CD4-positive, alpha-beta T cell treated with Interleukin-2 at 100 ng/mL for 4 hours (primary cell): Measurements from ENCODE around the gene TOX2.
A peak's percentile ranks its signal among the peaks of the same experiment; 100 is the strongest.

Source experiments
- DNase-seq: peaks from one replicate; pipeline ENCODE4 v3.0.0-alpha.2; 2020; ENCODE audit warnings: low spot score

Gene TOX2

DNA sequence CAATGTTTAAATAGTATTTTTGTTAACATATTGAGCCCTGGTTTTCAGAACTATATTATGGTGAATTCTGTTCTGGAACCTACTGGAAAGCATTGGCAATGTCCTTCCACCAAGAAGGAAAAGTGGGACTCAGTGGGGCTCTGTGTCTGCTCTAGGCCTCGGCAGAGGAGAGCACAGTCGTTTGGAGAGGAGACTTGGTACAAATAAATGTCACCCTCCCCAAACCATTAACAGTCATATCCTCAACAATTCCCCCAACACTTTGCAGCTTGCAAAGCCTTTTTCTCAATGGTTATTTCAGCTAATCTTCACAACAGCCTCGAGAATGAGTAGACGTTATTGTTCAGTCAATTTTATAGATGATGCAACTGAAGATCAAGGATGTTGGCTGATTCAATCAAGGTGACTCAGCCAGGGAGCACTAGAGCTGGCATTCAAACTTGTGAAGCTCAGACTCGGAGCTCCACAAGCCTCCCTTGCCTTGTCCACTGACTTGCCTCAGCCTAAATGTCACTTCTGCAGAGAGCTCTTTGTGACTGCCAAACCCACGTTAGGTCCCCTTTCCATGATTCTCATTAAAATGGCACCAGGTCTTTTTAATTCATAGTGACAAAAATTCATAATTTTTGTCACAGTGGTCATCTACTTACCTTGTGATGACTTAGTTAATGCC, 60.6 kb downstream of the TOX2 start:
- no peak for DNase-seq

- DNase-seq: no peak
These were observed 61.9 kb downstream of the TOX2 start for GRCh38 chr20:43976547-43976946.

GRCh38 chr20:43977252-43977651, 62.6 kb downstream of the TOX2 start:
- no peak for DNase-seq

DNA sequence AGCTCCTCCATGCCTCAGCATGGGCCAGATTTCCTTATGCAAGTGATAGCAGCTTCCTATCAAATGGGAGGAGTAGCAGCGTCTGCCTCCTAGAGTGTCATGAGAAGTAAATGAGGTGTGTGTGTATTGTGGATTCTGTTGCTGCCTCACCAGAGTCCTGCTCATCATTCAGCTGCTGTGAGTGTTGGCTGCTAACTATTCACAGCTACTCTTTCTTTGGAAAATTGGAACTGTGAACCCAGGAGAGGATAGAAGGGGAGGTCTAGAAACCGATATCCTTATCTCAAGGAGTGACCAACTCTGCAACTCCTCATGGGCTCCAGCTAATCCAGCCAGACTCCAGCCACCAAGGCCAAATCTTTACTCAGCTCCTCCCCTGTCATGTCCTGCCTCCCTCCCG, 63.3 kb downstream of the TOX2 start:
- no peak for DNase-seq

DNA sequence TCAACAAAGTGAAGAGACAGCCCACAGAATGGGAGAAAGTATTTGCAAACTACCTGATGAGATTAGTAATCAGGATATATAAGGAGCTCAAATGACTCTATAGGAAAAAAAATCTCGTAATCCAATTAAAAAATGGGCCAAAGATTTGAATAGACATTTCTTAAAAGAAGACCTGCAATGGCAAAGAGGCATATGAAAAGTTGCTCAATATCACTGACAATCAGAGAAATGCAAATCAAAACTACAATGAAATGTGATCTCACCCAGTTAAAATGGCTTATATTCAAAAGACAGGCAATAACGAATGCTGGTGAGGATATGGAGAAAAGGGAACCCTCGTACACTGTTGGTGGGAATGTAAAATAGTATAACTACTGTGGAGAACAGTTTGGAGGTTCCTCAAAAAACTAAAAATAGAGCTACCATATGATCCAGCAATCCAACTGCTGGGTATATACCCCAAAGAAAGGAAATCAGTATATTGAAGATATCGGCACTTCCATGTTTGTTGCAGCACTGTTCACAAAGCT, 65.0 kb downstream of the TOX2 start:
- no peak for DNase-seq

DNA sequence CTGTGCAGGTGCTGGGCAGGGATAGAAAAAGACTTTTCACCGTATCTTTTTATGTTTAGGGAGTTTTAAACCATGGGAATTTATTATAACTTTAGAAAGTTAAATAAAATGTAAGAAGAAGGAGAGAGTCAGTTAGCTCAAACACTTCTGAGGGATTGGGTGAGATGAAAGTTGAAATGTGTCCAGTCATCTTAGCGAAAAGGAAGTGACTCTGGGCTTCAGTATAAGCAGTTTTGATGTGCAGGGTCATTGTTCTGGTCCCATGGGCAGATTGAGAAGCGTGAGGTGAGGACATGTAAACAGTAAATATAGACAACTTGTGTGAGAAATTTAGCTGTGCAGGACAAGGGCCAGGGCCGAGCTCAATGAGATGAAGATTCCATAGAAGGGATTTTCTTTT, 66.9 kb downstream of the TOX2 start:
- no peak for DNase-seq

- DNase-seq: no peak
These were observed 67.4 kb downstream of the TOX2 start for GRCh38 chr20:43982016-43982415.

DNA sequence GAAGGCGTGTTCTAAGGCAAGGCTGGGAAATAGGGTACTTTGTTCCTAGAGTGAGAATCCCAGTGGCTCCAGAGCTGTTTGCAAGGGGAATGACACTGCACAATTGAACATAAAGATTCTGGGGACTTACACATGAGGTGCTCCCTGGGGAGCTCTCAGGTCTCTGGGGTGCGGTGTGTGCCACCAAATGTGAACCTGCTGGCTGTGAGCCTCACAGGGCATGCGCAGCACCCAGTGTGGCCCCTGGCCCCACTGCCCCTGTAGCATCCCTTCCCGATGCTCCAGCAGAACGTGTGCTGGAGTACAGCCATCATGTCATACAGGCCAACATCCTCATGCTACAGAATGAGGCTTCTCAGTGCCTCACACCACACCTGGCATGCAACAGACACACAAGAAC, 68.2 kb downstream of the TOX2 start:
- no peak for DNase-seq

GRCh38 chr20:43983359-43983758, 68.7 kb downstream of the TOX2 start:
- DNase-seq: peak; percentile 25

DNA sequence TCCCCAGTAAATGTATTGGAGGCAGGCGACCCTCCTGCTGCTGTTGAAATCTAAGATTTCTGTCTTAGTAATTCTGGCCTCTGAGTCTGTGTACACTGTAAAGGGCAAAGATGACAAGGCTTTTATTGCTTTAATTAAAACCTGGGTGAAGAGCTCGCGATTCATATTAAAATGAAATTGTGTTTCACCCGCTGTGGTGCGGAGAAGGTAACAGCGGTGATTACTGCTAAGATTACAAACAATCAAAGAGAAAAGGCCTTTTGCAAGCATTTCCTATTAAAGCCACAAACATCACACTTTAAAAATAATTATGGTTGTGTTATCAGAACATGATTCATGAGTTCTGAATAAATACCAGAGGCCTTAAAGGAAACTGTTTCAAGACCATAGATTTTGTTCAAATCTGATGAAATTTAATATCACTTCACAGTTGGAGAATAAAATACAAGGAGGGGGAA, 69.3 kb downstream of the TOX2 start:
- peak; percentile 25 for DNase-seq

DNA sequence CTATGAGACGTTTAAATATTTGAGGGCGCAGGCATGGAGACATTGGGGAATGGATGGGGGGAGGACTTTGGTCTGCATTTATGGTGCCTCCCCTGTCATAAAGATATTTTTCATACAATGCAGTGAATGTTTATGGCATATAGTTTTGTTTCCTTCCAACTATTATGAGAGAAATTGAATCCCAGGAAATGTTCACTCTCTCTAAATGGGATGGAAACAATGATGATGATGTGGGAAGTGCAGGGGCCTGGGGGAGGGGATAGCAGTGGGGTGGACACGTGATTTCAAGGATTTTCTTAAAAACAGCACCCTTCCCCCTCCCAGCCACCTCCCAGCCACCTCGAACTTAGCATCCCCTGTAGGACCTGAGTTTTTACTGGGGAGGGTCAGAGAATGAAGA, 69.9 kb downstream of the TOX2 start:
- DNase-seq: no peak

DNA sequence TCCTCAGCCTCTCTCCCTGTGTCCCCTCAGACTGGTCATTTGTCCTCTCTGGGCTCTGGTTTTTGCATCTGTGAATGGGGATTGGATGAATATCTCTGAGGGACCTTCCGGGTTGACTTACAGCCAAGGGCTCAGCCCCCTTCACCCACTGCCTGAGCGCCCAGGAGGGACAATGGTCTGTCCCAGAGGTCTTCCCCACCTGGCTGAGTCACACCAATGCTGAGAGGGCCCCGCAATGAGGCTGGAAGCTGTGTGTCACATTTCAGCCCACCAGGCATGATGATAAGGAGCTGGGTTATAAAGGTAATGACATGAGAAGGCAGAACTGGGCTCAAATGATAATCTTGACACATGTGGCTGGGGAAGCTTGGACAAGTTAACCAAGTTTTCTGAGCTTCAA, 70.5 kb downstream of the TOX2 start:
- DNase-seq: no peak

- DNase-seq: no peak
These were observed 71.1 kb downstream of the TOX2 start for GRCh38 chr20:43985608-43986316.

DNA sequence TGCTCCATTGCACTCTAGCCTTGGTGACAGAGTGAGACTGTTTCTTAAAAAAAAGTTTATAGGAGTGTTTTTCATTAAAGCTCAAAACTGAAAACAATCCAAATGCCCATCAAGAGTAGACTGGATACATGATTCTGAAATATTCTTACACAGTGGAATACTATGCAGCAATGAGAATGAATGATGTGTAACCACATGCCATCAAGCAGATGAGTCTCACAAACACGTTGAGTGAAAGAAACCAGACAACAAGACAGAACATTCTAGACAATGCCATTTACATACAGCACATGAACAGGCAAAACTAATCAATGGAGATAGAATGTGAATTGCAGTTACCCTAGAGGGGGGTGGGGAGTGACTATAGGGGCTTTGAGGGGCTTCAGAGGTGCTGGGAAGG, 72.4 kb downstream of the TOX2 start:
- DNase-seq: no peak

GRCh38 chr20:43987531-43987930, 72.9 kb downstream of the TOX2 start:
- no peak for DNase-seq

DNA sequence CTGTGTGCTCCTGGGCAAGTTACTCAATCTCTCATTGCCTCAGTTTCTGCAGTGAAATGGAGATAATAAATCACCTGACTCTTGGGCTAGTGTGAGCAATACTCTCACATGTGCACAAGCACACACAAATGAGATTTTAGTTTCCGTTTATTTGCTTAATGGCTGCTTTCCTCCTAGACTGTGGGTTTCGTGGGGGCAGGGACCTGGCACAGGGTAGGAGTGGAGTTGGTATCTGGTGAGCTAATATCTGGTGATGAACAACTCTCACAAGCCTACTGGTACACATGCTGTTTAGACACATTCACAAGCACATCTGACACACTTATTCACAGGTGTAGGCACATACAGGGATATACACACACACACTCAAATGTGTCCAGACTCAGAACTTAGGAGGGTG, 73.8 kb downstream of the TOX2 start:
- no peak for DNase-seq

DNA sequence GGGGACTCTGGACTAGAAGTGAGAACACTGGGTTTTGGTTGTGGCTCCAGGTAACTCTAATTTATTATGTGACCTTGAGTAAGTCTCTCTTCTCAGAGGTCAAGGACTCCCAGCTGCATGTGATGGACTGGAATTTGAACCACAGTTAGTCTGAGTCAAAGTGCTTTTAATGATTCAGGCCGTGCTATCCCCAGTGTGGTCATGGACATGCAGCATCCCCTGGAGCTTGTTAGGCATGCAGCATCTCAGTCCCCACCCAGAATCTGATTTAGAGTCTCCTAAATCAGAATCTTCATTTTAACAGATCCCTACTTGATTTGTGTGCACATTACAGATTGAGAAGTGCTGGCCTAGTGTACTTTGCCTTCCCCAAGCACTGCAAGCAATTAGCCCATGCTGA, 74.2 kb downstream of the TOX2 start:
- no peak for DNase-seq

DNA sequence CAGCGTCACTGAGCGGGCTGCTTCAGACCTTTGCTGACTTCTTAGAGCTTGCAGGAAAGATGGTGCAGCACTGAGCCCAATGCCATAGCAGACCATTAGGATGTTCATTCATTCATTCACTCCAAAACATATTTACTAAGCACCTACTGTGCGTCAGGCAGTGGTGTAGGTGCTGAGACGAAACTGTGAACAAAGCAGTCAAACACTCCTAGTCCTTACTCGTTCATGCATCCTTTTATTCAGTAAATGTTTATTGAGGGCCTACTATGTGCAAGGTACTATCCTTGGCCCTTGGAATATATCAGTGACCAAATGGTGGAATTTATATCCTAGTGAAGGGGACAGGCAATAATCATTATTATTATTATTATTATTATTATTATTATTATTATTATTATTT, 76.6 kb downstream of the TOX2 start:
- no peak for DNase-seq

DNA sequence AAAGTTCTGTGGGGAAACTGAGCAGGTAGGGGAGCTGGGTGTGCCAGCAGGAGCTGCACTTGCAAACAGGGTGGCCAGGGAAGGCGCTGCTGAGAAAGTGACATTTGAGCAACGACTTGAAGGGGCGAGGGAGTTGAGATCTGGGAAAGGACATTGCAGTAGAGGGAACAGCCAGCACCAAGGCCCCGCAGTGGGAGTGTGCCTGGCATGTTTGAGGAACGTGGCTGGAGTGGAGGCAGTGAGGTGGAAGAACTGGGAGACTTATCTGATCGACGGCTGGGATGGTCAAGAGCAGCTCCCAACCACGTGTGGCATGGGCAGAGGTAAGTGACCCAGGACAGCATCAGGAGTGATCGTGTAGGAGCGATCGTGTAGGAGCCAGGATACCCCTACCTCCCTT, 77.3 kb downstream of the TOX2 start:
- no peak for DNase-seq

DNA sequence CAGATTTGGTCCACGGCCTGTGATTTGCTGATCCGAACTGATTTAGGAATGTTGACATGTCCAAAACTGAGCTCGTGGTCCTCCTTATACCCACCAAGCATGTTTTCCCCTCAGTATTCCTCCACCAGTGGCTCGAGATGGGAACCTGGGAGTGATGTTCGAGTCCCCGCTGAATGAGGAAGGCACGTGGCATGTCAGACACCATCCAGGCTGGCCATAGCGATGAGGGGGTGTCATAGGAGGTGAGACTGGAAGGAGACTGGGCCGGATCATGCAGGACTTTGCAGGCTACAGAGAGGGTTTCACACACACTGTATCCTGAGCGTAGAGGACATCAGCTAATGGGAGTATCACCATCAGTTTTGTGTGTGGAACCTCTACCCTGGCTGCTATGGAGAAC, 78.2 kb downstream of the TOX2 start:
- no peak for DNase-seq

- no peak for DNase-seq
These were observed 78.9 kb downstream of the TOX2 start for GRCh38 chr20:43993560-43993959.

DNA sequence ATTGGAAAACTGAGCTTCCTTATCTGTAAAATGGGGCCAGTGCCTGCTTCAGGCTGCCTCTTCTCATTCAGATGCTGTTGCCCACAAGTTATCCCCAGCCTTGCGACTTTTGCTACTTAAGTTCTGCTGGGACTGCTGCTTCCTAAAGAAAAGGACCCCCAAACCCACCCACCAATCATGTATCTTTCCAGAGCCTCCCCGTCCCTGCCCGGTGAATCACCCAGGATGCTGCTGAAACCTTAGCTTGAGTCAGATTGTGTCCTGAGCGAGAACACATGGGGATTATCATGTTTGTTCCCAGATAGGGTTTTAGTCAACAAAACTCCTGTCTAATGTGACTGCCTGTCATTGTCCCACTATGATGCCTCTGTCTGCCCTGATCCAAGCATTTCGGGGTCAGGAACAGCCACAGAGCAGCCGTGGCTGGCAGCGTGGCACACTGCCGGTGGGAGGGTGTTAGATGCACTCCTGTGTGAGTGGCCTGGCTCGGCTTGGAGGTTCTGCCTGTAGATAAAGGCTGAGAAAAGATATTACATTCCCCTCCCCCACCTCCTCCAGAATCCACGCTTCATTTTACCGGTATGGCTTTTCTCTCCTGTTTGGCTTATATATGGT, 79.9 kb downstream of the TOX2 start:
- DNase-seq: no peak

GRCh38 chr20:43995645-43996044, 81.0 kb downstream of the TOX2 start:
- DNase-seq: no peak
